IPS DF 4.7 (cell line): Measurements from ENCODE around the gene FGF12.

ENCODE experiments used
- DNase-seq: peaks from one replicate; pipeline ENCODE4 v3.0.0-alpha.2; 2013; ENCODE audit warnings: low spot score; ENCODE audit errors: extremely low read depth

FGF12 gene

DNA sequence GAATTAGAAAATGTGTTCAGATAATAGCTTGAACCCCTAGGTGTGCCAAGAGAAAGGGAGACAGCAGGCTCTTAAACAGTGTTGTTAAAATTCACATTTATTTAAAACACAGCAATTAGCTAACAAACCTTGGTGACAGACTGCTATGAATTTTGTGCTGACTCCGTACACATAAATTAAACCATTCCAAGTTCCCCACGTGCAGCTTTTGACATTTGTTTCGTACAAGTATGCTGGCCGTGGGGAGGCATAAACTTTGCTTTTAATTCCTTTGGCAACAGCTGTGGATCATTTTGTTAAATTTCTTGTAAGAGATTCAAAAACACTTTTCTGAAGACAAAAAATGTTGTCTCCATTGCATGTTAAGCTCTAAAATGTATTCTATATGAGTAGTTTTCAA is 465.3 kb downstream of the FGF12 start:
- no peak for DNase-seq

DNA sequence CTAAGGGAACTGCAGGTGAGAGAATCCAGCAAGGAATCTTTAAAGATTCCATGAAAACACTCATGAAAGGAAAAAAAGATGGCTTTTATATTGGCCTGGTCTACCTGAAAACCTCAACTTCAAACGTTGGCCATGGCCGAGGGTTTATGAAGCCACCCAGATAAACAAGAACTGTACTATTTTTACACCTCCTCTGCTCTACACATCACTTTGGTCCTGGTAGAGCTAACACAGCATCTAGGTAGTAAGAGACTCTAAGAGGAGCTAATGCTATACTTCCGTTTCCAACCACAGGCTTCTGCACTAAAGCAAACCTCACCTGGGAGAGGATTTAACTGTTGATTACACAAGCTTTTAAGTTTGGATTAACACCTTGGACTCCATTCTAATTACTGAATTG is 466.2 kb downstream of the FGF12 start:
- no peak for DNase-seq

DNA sequence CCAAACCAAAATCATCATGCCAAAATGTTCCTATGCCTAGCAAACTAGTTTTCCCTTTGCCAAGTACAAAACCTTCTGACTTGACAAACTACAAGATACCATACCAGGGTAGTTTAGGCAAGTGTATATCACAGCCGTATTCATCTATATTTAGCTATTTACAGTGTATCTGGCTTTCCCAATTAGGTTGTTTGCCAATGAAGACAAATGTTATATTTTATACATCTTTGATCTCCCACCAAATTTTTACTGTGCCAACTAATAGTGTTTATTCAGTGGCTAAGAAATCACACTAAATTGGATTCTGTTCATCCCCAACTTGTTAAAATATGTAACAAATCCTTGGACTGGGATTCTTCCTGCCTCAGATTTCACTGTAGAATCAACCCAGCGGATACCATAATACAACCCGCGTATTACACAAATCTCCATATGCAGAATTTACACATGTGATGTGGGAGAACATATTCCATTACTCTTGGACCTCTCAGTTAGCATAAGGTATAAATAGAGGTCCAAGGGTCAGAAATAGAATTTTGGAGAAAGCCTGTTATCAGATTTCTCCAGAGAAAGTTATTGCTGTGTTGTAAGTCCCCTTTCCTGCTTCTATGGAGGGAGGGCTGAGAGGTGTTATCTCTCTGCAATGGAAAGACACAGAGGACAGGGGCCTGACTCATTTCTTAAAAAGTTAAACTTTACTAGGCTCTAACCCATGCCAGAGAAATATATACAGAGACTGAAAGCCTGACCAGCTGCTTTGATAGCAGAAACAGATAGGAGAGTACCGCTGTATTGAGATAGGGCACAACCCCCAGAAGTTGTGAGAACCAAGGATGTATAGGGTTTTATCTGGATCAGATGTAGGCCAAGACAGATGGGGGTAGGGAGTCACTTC is 467.0 kb downstream of the FGF12 start:
- no peak for DNase-seq

DNA sequence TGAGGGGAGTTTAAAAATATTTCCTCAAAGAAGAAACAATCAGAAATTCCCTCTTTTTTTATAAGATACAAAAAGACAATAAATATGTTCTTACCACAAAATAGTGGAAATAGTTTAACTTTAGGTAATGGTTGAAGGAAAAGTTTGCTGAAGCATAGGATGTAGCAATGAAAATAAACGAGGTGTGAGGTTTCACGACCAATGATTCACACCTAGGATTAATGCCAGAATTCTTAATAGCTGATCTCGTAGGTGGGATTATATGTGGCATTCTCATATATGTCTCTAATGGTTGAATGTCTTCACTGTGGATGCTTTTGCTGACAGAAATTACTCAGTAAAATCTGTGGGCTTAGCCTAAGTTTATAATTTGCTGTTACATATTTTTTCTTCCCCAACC is 467.7 kb downstream of the FGF12 start:
- no peak for DNase-seq

DNA sequence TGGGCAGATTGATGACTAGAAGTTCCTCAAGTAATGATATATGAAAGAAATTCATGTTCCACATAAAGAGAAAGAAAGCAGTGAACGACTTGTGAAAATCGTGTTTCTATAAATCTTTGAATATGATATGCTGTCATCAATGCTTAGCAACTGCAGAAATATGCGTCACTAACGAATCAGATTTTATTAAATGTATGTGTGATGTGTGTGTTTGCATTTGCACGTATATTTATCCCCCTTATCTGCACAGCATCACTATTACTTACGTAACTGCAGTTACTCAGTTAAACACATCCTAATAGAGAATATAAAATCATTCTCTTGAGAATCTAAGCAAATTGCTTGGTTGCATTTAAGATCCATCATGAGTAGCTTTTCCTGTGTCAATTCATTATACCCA is 468.6 kb downstream of the FGF12 start:
- no peak for DNase-seq

DNA sequence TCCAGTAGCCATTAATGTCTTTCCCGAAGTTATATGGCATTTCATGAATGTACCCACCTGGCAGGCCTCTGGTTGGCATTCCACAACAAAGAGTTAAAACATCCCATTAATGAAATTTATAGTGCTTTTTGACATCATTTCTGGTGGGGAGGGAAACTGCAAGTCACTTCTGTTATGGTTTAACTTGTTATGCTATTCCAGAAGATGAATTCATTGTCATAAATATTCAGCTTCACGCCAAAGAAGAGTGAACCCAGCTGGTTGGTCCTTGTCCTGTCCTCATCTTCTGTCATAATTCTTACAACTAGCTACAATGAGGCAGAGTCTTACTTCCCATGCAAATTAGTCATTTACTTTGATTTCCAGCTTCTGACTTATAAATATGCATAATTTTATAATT is 471.5 kb downstream of the FGF12 start:
- DNase-seq: no peak

DNA sequence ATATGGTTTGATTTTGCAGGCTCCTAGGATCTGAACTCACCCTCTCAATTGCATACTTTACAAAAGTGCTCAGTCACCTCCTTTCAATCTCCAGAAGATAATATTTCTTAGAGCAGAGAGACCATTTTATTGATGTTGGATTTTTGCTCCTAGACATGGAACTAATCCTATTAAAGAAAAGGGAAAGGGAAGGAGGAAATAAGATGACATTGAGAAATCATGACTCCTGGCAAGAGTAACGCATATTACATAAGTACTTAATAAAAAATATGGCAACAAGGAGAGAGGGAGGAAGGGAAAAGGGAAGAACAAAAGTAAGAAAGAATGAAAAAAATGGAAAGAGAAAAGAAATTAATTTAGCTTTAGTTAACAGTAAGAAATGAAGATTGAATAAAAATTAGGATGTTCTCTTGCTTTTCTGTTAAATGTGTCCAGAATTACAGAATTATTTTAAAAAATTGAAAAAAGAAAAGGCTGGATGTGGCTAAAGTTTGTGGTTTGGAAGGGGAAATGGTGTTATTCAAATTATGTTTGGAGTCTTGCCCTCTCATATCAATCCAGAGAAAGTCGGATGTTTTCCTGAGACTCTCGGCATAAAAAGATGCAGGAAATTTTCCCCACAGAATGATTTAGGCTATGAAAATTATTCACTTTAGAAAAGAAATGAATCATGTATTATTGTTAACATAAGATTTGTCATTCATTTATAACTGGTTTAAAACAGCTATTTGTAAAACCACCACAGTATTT is 474.0 kb downstream of the FGF12 start:
- no peak for DNase-seq

DNA sequence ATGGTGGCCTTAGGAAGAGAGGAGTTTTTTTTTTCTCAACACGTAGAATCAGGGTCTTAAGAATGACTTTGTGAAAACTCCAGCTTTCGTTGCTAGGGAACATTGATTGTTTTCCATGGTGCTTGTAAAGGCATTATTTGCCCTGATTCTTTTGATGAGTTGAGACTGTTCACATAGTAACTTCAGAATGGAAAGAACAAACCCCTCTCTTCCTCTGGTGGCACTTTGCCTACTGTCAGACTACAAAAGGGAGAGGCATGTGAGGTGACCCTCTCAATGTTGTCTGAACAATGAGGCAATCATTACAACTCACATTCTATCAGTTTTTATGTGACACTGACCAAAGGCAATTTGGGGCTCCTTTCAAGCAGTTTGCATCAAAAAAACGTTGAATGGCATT is 477.8 kb downstream of the FGF12 start:
- DNase-seq: no peak

DNA sequence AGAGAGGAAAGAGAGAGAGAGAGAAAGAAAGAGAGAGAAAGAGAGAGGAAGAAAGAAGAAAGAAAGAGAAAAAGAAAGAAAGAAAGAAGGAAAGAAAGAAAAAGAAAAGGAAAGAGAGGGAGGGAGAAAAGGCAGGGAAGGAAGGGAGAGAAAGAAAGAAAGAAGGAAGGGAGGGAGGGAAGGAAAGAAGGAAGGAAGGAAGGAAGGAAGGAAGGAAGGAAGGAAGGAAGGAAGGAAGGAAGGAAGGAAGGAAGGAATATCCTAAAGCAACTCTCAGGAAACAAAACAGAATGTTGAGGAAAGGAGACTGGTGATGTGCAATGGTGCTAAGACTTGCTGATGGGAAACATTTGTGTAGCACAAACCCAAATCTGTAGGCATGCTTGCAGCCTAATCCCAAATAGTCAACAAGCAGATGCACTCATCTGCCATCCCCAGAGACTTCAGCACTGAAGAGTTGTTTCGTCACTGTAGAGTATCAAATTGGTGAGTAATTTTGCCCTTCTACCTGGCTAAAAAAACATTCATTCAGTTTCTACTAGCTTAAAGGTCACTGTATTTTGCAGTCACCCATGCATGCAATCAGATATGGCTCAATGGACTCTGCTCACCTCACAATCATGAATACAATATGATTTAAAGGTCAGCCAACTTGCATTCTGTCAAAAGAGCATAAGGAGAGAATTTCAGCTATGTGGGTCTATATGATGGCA is 480.3 kb downstream of the FGF12 start:
- no peak for DNase-seq

DNA sequence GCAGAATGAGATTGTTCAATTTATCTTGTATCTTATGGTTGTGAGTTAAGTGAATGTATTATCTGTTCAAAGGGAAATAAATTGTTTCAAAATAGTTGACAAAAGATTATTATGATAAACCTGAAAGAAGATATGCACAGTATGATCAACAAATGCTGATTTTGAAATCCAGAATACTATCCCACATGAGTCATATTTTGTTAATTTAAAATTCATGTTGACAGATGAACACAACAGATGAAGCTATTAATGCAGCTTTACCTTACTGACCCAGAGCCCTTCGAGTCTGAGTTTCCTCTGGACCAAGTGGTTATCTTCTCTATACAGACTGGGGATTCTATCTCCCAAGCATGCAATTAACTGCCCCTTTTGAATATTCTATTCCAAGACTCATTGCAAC is 482.8 kb downstream of the FGF12 start:
- DNase-seq: no peak

DNA sequence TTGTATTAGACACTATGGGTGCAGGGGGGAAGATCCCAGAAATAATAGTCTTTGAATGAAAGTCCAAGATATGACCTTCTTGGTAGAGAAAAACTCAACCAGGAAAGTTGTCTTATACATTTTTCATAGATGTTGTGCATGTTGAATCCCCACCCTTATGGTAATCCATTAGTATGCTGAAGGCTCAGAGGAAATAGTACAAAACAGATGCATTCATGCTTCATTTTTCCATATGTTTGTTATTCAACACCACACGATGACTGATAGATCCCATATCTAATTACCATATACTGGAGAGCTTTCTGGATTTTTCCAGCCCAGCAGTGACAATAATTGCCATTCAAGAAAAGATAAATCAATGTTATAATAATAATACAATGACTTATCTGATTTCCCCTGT is 487.4 kb downstream of the FGF12 start:
- DNase-seq: no peak

DNA sequence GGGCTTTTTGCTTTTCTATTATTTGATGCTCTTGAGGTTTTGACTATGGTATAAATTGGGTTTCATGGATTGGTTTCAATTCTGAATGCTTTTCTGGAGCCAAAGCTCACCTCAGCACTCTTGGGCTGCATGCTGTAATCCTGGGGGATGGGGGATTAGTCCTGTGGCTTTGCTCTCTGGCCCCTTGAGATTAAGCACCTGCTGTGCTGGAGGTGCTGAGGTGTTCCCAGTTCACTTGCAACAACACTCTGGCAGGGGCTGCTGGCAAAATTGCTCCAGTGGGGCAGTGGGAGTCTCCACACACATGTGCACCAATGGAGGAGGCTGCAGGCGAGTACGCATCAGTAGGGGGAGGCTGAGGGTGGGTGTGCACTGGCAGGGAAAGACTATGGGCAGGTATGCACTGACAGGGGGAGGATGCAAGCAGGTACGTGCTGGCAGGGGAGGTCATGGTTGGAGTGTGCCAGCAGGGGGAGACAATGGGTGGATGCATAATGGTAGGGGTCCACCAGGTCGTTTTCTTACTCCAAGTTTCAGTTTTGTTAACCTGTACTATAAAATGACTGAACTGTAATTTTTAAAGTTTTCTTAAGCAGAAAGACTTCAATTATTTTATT is 489.2 kb downstream of the FGF12 start:
- DNase-seq: no peak

DNA sequence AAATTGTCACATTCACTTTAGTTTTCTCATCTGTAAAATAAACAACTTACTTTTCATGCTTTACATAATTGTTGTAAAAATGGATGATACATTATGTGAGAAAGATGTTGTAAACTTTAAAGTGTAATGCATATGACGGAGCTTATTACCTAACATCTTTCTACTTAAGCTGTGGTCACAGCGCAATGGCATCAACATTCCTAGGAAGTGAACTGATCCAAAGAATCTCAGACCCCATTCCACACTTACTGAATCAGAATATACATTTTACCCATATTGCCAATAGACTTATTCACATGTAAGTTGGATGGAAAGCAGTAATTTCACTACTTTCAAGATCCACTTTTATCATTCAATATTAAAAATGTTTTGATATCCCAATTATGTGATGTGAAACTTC is 497.5 kb downstream of the FGF12 start:
- no peak for DNase-seq

DNA sequence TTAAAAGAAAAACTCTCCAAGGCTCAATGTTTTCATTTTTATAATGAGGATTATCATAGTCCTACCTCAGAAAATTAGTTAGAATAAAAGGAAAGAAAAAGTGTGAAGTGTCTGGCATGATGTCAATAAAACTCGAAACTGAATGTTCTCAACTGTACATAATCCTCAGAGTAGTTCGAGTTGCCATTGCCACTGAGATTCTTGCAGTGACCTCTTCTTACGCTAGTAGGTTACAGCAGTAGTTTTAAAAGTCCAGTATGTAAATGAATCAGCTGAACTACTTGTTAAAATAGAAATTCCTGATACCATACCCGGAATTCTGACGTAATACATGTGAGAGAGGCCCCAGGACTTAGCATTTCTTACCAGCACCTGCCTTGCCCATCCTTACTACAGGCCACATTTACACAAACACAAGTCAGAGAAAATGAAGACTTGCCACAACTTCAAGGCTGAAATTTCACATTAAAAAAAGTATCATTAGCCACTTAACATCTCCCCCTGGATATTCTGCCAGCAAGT is 502.6 kb downstream of the FGF12 start:
- no peak for DNase-seq

DNA sequence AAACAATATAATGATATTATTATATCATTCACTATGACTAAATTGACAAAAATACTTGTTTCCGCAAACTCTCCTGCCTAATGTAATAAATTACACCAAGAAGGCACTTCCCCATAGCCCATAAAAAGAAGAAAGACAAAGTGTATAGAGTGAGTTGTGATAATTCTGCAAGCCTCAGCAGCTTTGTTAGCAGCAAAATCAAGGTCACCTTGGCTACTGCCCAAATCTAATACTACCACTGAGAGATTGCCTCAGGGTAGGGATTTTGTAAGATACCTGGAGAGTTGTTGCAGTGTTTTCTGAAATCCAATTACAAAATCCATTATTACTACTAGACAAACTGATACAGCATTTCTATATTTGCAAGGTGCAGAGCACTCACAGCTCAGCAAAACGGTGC is 503.5 kb downstream of the FGF12 start:
- DNase-seq: no peak

DNA sequence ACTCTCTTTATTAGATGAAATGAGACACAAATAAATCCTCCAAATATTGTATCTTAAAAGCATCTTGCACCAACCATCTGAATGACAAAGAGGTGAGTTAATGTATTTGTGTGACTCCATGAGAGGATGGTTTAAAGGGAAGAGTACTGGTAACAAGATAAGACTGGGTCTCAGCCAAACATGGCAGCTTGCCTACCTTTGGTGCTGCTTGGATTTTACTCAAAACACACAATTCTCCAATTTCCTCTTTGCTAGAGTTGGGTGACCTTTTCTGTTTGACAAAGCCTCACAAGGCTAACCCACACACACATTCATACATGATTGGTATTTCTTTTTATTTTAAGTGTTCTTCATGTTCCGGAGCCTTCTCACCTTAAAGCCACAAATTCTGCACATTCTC is 506.4 kb downstream of the FGF12 start:
- DNase-seq: no peak

DNA sequence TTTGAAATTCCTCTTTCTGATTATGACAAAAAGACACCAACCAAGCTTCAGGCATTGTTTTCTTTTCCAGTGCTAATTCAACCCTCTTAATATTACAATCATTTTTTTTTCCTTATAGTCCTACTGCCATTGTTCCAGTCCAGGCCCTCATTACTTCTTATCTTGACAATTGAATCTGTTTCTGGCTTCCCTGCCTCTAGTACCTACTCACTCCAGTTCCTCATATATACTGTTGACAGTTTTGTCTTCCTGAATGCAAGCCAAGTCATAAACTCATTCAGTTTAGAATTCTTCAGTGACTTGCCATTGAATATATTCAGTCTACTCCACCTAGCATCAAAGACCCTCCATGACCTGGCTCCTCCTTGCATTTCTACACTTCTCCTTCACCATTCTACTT is 507.4 kb downstream of the FGF12 start:
- no peak for DNase-seq

DNA sequence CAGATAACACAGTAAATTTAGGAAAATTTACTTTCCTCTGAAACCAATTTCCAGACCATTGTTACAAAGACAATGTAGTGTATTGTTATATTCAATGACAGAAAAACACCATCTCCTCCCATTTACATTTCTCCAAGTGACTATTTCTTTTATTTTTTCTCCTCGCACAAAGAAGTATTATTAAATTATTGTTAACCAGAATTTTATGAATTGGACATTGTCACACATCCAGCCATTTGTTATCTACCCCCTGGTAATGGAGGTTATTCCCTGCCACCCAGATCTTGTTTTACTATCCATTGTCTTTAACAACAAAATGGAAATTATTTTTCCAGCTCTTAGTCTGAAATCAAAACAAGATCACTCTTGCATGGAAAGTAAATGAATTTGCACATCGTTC is 511.3 kb downstream of the FGF12 start:
- no peak for DNase-seq

DNA sequence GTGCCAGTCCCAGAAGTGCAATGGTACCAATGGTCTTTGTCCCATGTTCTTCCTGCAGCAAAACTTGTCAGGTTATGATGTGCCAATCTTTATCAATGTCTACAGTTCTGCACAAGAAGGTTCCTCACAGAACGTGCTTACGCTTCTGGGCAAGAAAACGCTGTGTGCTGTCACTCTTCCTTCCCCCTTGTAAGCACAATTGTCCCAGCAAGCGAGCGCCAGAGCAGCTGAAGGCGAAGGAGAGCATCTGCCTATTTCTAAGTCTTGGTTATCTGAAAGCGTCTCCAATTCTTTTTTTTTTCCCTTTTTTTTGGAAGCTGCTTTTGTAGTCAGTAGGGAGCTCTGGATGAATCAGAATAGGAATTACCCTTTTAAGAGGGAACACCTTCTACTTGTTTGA is 514.4 kb downstream of the FGF12 start:
- no peak for DNase-seq

DNA sequence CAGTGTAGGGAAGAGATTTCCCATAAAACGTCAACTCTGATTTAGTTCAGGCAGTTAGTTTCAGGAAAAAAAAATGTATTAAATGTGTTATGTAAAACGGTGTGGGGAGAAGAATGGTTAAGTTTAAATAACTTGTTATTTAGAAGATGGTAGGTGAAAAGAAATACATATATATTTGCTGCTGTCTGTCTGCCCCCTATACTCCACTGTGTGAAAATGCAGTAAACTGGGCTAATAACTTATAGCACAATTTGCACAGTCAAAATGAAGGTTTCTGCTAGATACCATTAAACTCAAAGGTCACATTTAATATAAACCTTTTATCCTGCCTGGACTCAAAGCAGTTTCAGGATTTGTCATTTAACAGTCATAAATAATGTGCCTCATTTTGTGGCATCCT is 515.0 kb downstream of the FGF12 start:
- no peak for DNase-seq

DNA sequence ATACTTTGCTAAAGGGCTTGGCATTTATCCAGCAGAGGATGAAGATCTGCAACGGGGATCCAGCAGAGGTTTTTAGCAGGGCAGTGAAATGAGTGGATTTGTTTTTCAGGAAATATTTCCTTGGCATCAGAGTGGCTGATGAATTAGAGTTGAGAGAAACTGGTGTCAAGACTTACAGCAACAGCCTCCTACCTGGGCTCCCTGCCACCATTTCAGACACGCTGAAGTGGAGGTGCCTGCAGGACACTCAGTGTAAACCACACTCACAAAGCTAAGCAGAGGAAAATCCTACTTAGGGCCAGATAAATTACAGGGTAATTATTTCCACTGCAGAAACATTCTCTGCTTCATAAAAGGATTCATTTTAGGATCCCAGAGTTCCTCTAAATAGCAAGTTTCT is 519.7 kb downstream of the FGF12 start:
- DNase-seq: no peak

DNA sequence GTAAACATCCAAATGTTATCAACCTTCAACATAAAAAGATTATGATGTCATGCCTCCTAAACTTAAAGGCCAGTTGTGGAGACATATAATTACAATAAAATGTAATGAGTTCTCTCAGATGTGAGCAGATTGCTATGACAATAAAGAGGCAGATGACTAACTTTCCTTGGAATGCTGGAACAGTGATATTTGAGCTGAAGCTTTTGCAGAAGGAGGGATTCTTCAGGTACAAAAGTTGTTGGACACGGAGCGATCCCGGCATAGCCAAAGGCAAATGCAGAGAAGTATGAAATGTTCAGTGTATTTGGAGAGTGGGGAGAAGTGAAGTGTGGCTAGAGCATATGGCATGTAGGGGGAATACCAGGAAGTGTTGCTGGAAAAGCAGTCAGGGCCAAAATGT is 520.1 kb downstream of the FGF12 start:
- no peak for DNase-seq
